HepG2 (cell line): ENCODE results near the gene HNRNPUL2. TPM values are rescaled to one million over a fixed set of nuclear protein-coding genes. Genes with fewer than 3 reads are reported as not detected.

ENCODE experiments used
- AHDC1 ChIP-seq: sonication (generic); formaldehyde crosslinking; IDR thresholded peaks from 2 replicates; pipeline ENCODE4 v1.5.1; 2020; ENCODE audit warnings: mild to moderate bottlenecking, missing genetic modification reagents, borderline replicate concordance
- ATF1 ChIP-seq: IDR thresholded peaks from 2 replicates; pipeline ENCODE4 v1.6.1; 2016; ENCODE audit warnings: mild to moderate bottlenecking, control low read depth
- GLI4 ChIP-seq: sonication (generic); formaldehyde crosslinking; IDR thresholded peaks from 2 replicates; pipeline ENCODE4 v1.5.1; 2020; ENCODE audit warnings: missing genetic modification reagents, mild to moderate bottlenecking, moderate library complexity, borderline replicate concordance
- HOXA3 ChIP-seq: sonication (generic); formaldehyde crosslinking; IDR thresholded peaks from 2 replicates; pipeline ENCODE4 v1.5.0; 2020; ENCODE audit warnings: missing genetic modification reagents
- HOXA7 ChIP-seq: sonication (generic); formaldehyde crosslinking; IDR thresholded peaks from 2 replicates; pipeline ENCODE4 v1.8.1; 2022; ENCODE audit warnings: mild to moderate bottlenecking, missing genetic modification reagents, moderate library complexity
- NFE2L2 ChIP-seq: fragments of 150-350 bp; IDR thresholded peaks from 2 replicates; pipeline ENCODE4 v1.6.1; 2014; ENCODE audit warnings: low read length
- NFIC ChIP-seq: IDR thresholded peaks from 2 replicates; pipeline ENCODE4 v1.6.1; 2012; ENCODE audit warnings: mild to moderate bottlenecking, low read length, inconsistent platforms
- NFKB2 ChIP-seq: sonication (generic); formaldehyde crosslinking; IDR thresholded peaks from 2 replicates; pipeline ENCODE4 v1.4.0; 2020; ENCODE audit warnings: missing genetic modification reagents, borderline replicate concordance
- PRDM10 ChIP-seq: sonication (generic); formaldehyde crosslinking; IDR thresholded peaks from 2 replicates; pipeline ENCODE4 v1.4.0; 2020; ENCODE audit warnings: low read depth, missing genetic modification reagents
- PRMT3 ChIP-seq: sonication (generic); formaldehyde crosslinking; IDR thresholded peaks from 2 replicates; pipeline ENCODE4 v1.8.1; 2022; ENCODE audit warnings: low read depth, mild to moderate bottlenecking, moderate library complexity, missing genetic modification reagents, borderline replicate concordance
- SP5 ChIP-seq: IDR thresholded peaks from 2 replicates; pipeline ENCODE4 v1.6.1; 2016; ENCODE audit warnings: low read depth, borderline replicate concordance
- TFAP4 ChIP-seq: sonication (generic); IDR thresholded peaks from 2 replicates; pipeline ENCODE4 v1.6.1; 2016; ENCODE audit warnings: low read depth, borderline replicate concordance
- YY1 ChIP-seq: IDR thresholded peaks from 2 replicates; pipeline ENCODE4 v1.6.1; 2011; ENCODE audit warnings: low read length, low read depth, moderate library complexity, mild to moderate bottlenecking; ENCODE audit not compliant: insufficient read depth, insufficient replicate concordance
- ZBTB42 ChIP-seq: sonication (generic); formaldehyde crosslinking; IDR thresholded peaks from 2 replicates; pipeline ENCODE4 v1.5.0; 2020; ENCODE audit warnings: mild to moderate bottlenecking, missing genetic modification reagents
- ZNF264 ChIP-seq: sonication (generic); formaldehyde crosslinking; IDR thresholded peaks from 2 replicates; pipeline ENCODE4 v1.4.0; 2020; ENCODE audit warnings: missing genetic modification reagents
- ZNF546 ChIP-seq: sonication (generic); formaldehyde crosslinking; conservative IDR thresholded peaks from 2 replicates; pipeline ENCODE4 v1.8.1; 2023; ENCODE audit warnings: mild to moderate bottlenecking, missing genetic modification reagents
- ZNF580 ChIP-seq: IDR thresholded peaks from 2 replicates; pipeline ENCODE4 v1.6.1; 2016; ENCODE audit warnings: low read depth, borderline replicate concordance
- ZZZ3 ChIP-seq: sonication (generic); formaldehyde crosslinking; IDR thresholded peaks from 2 replicates; pipeline ENCODE4 v1.4.0; 2020; ENCODE audit warnings: missing genetic modification reagents, mild to moderate bottlenecking, borderline replicate concordance
- polyA plus RNA-seq, 8 experiments: library from polyadenylated mRNA; depleted of rRNA in 3 of 8; stranded (reverse) in 7 of 8; unstranded in 1 of 8; fragments of >200 nt; fragmentation: Illumina TruSeq in 4 of 8; extraction: Trizol in 4 of 8; gene quantifications; 2 replicates each; pipeline versions ENCODE4 v1.2.1 to v1.2.3, GENCODE V29; 2011 to 2016; ENCODE audit warnings: low read depth in 4 of 8, missing spikeins in 1 of 8, mixed read lengths in 1 of 8; ENCODE audit not compliant: insufficient read depth in 1 of 8
- total RNA-seq, 5 experiments: library from RNA; depleted of rRNA; stranded (reverse); fragments of >200 nt; fragmentation: Illumina TruSeq; extraction: Trizol; gene quantifications; 2 replicates each; pipeline ENCODE4 v1.2.3, GENCODE V29; 2016; ENCODE audit warnings: low read depth in 1 of 5

HNRNPUL2 gene
- total and polyA plus RNA-seq, 2 of the 13 experiments (the other 11 are each of a cell fraction or from before 2014, with no cell fraction given) = 8.4 to 9.6 TPM

GRCh38 chr11:62728171-62728988 lies 1.1 kb upstream of the HNRNPUL2 start, which contains the start of gene TTC9C (continued):
- TF ChIP-seq YY1 (peak; percentile 35), HOXA3 (CRISPR knock-in tag) (peak; percentile 23; the same call in 1 of the 2 replicates), TFAP4 (peak; percentile 12; the same call in 1 of the 2 replicates), AHDC1 (CRISPR knock-in tag) (0 out of 2 replicates have a peak, but pooled peaks have one; percentile 55), ZNF546 (CRISPR knock-in tag) (0 out of 2 replicates have a peak, but pooled peaks have one; percentile 24), NFKB2 (CRISPR knock-in tag) (peak; percentile 50; the same call in 1 of the 2 replicates), ZZZ3 (CRISPR knock-in tag) (0 out of 2 replicates have a peak, but pooled peaks have one; percentile 26), ZNF580 (CRISPR knock-in tag) (0 out of 2 replicates have a peak, but pooled peaks have one; percentile 41), ZBTB42 (CRISPR knock-in tag) (peak; percentile 36; the same call in 1 of the 2 replicates), ZNF264 (CRISPR knock-in tag) (peak; percentile 51; the same call in 1 of the 2 replicates), HOXA7 (CRISPR knock-in tag) (no peak), GLI4 (CRISPR knock-in tag) (no peak), NFE2L2 (no peak), PRDM10 (CRISPR knock-in tag) (peak; percentile 15; the same call in 1 of the 2 replicates), SP5 (CRISPR knock-in tag) (peak; percentile 26; the same call in 1 of the 2 replicates), PRMT3 (CRISPR knock-in tag) (0 out of 2 replicates have a peak, but pooled peaks have one; percentile 35), NFIC (peak; percentile 60), ATF1 (no peak)
